HepG2 (cell line): ENCODE data around the gene RPS6KA2. TPM values are rescaled to one million over a fixed set of nuclear protein-coding genes. Genes with fewer than 3 reads are reported as not detected.

Source experiments
- ARID4A ChIP-seq: sonication (generic); formaldehyde crosslinking; IDR thresholded peaks from 2 replicates; pipeline ENCODE4 v1.5.0; 2020; ENCODE audit warnings: mild to moderate bottlenecking, missing genetic modification reagents, borderline replicate concordance
- CTCF ChIP-seq: sonication (generic); formaldehyde crosslinking; IDR thresholded peaks from 2 replicates; pipeline ENCODE4 v1.5.0; 2020; ENCODE audit warnings: mild to moderate bottlenecking, missing genetic modification reagents, moderate library complexity
- ISL2 ChIP-seq: sonication (generic); formaldehyde crosslinking; IDR thresholded peaks from 2 replicates; pipeline ENCODE4 v1.5.0; 2020; ENCODE audit warnings: missing genetic modification reagents
- PHB2 ChIP-seq: fragments of 450-650 bp; IDR thresholded peaks from 2 replicates; pipeline ENCODE4 v1.6.1; 2018; ENCODE audit not compliant: partially characterized antibody
- PPARG ChIP-seq: conservative IDR thresholded peaks from 2 replicates; pipeline ENCODE4 v1.6.1; 2016; ENCODE audit warnings: missing biosample characterization, missing genetic modification reagents
- SP1 ChIP-seq, 2 experiments: fragments of 450-650 bp in 1 of 2; sonication (generic) in 1 of 2; formaldehyde crosslinking in 1 of 2; IDR thresholded peaks; 2 replicates each; pipeline versions ENCODE4 v1.4.0 to v1.6.1; 2016 to 2020; ENCODE audit warnings: missing genetic modification reagents in 1 of 2
- THAP7 ChIP-seq: sonication (generic); formaldehyde crosslinking; IDR thresholded peaks from 2 replicates; pipeline ENCODE4 v1.8.1; 2023; ENCODE audit warnings: mild to moderate bottlenecking, missing genetic modification reagents
- TRIM22 ChIP-seq: fragments of 450-650 bp; IDR thresholded peaks from 2 replicates; pipeline ENCODE4 v1.6.1; 2017
- UBTF ChIP-seq: sonication (generic); formaldehyde crosslinking; IDR thresholded peaks from 2 replicates; pipeline ENCODE4 v1.4.0; 2020; ENCODE audit warnings: mild to moderate bottlenecking, missing genetic modification reagents
- ZBTB14 ChIP-seq: sonication (generic); formaldehyde crosslinking; IDR thresholded peaks from 2 replicates; pipeline ENCODE4 v1.4.0; 2020; ENCODE audit warnings: missing genetic modification reagents
- ZNF251 ChIP-seq: sonication (generic); formaldehyde crosslinking; IDR thresholded peaks from 2 replicates; pipeline ENCODE4 v1.9.0; 2021; ENCODE audit warnings: mild to moderate bottlenecking, missing genetic modification reagents
- ZNF501 ChIP-seq: sonication (generic); formaldehyde crosslinking; IDR thresholded peaks from 2 replicates; pipeline ENCODE4 v1.5.1; 2020; ENCODE audit warnings: mild to moderate bottlenecking, moderate library complexity, missing genetic modification reagents
- ZNF557 ChIP-seq: sonication (generic); formaldehyde crosslinking; IDR thresholded peaks from 2 replicates; pipeline ENCODE4 v1.4.0; 2020; ENCODE audit warnings: missing genetic modification reagents
- ZNF598 ChIP-seq: sonication (generic); formaldehyde crosslinking; IDR thresholded peaks from 2 replicates; pipeline ENCODE4 v1.5.1; 2020; ENCODE audit warnings: mild to moderate bottlenecking, missing genetic modification reagents, borderline replicate concordance
- ZSCAN12 ChIP-seq: sonication (generic); formaldehyde crosslinking; IDR thresholded peaks from 2 replicates; pipeline ENCODE4 v1.9.0; 2021; ENCODE audit warnings: mild to moderate bottlenecking, missing genetic modification reagents
- polyA plus RNA-seq, 8 experiments: library from polyadenylated mRNA; depleted of rRNA in 3 of 8; stranded (reverse) in 7 of 8; unstranded in 1 of 8; fragments of >200 nt; fragmentation: Illumina TruSeq in 4 of 8; extraction: Trizol in 4 of 8; gene quantifications; 2 replicates each; pipeline versions ENCODE4 v1.2.1 to v1.2.3, GENCODE V29; 2011 to 2016; ENCODE audit warnings: low read depth in 4 of 8, missing spikeins in 1 of 8, mixed read lengths in 1 of 8; ENCODE audit not compliant: insufficient read depth in 1 of 8
- total RNA-seq, 5 experiments: library from RNA; depleted of rRNA; stranded (reverse); fragments of >200 nt; fragmentation: Illumina TruSeq; extraction: Trizol; gene quantifications; 2 replicates each; pipeline ENCODE4 v1.2.3, GENCODE V29; 2016; ENCODE audit warnings: low read depth in 1 of 5

The RPS6KA2 gene
- total and polyA plus RNA-seq, 2 of the 13 experiments (the other 11 are each of a cell fraction or from before 2014, with no cell fraction given): 0.22 to 0.38 TPM

GRCh38 chr6:166627033-166627874, at the start of gene RPS6KA2 (continued):
- peak; percentile 76; the same call in 1 of the 2 replicates for TF ChIP-seq UBTF (CRISPR knock-in tag)
- TF ChIP-seq ZNF557 (CRISPR knock-in tag): no peak
- peak; percentile 37; the same call in 1 of the 2 replicates for TF ChIP-seq ZSCAN12 (CRISPR knock-in tag)
- peak; percentile 52 for TF ChIP-seq ZNF501
- TF ChIP-seq ZBTB14 (CRISPR knock-in tag): no peak
- no peak for TF ChIP-seq THAP7 (CRISPR knock-in tag)
- no peak for TF ChIP-seq PHB2
- no peak for TF ChIP-seq ZNF251 (CRISPR knock-in tag)
- no peak for TF ChIP-seq ZNF598 (CRISPR knock-in tag)
- no peak for TF ChIP-seq TRIM22
- TF ChIP-seq PPARG (CRISPR knock-in tag): no peak
- peak; percentile 36; the same call in 1 of the 2 replicates for TF ChIP-seq ARID4A (CRISPR knock-in tag)
- peak; percentile 30; the same call in 1 of the 2 replicates for TF ChIP-seq CTCF (CRISPR knock-in tag)
- 0 out of 2 replicates have a peak, but pooled peaks have one; percentile 32 for TF ChIP-seq ISL2 (CRISPR knock-in tag)
- TF ChIP-seq SP1 (IDR thresholded peaks at IDR 0.05): peak; percentile 71
- peak; percentile 94 for TF ChIP-seq SP1 (CRISPR knock-in tag; IDR thresholded peaks at IDR 0.05)
